Suprapubic skin (tissue), 4 donors: ENCODE results near the gene EPS8L1. TPM values are rescaled to one million over a fixed set of nuclear protein-coding genes. Genes with fewer than 3 reads are reported as not detected.

Experiments
- DNase-seq, 2 donors: peaks; one replicate each; pipeline ENCODE4 v3.0.0-alpha.2; 2019; ENCODE audit warnings: low spot score in 2 of 2
- H3K27ac ChIP-seq: fragments of 200-600 bp; sonication (generic); one replicate; pipeline ENCODE4 v1.5.1; 2019
- H3K27me3 ChIP-seq: fragments of 200-600 bp; sonication (generic); one replicate; pipeline ENCODE4 v1.5.1; 2019
- H3K36me3 ChIP-seq: fragments of 200-600 bp; sonication (generic); one replicate; pipeline ENCODE4 v1.5.1; 2019
- H3K4me1 ChIP-seq: fragments of 200-600 bp; sonication (generic); one replicate; pipeline ENCODE4 v1.5.1; 2019
- H3K4me3 ChIP-seq: fragments of 200-600 bp; sonication (generic); one replicate; pipeline ENCODE4 v1.5.1; 2019; ENCODE audit warnings: mild to moderate bottlenecking
- H3K9me3 ChIP-seq: fragments of 200-600 bp; sonication (generic); one replicate; pipeline ENCODE4 v1.5.1; 2019
- EP300 ChIP-seq: sonication (generic); formaldehyde crosslinking; IDR thresholded peaks from one replicate; pipeline ENCODE4 v1.6.1; 2017; ENCODE audit warnings: antibody characterized with exemption
- POLR2A ChIP-seq, 2 donors: fragments of 450-650 bp; IDR thresholded peaks; one replicate each; pipeline ENCODE4 v1.6.1; 2017; ENCODE audit warnings: antibody characterized with exemption in 2 of 2, mild to moderate bottlenecking in 2 of 2, moderate library complexity in 2 of 2
- POLR2AphosphoS5 ChIP-seq, 3 donors: sonication (generic); formaldehyde crosslinking; IDR thresholded peaks; one replicate each; pipeline ENCODE4 v1.6.1; 2017; ENCODE audit warnings: antibody characterized with exemption in 3 of 3
- WGBS: methylation state at CpG from one replicate; pipeline ENCODE4 v1.1.5; 2018; 5-methylcytosine and 5-hydroxymethylcytosine counted together
- total RNA-seq, 4 donors: library from RNA; depleted of rRNA; stranded (reverse); fragments of >200 nt; gene quantifications; one replicate each; pipeline ENCODE4 v1.1.0, GENCODE V29; 2016
- TF ChIP-seq, protein P1 (sequence below), 2 donors: fragments of 200-600 bp in 1 of 2; fragments of 450-650 bp in 1 of 2; sonication (generic) in 1 of 2; IDR thresholded peaks; one replicate each; pipeline ENCODE4 v1.5.1; 2016 to 2019; ENCODE audit warnings: antibody characterized with exemption in 2 of 2, mild to moderate bottlenecking in 1 of 2, moderate library complexity in 1 of 2

Gene EPS8L1
- total RNA-seq, 4 donors from 2014 or later, result 243 to 384 (median 304) TPM

DNA sequence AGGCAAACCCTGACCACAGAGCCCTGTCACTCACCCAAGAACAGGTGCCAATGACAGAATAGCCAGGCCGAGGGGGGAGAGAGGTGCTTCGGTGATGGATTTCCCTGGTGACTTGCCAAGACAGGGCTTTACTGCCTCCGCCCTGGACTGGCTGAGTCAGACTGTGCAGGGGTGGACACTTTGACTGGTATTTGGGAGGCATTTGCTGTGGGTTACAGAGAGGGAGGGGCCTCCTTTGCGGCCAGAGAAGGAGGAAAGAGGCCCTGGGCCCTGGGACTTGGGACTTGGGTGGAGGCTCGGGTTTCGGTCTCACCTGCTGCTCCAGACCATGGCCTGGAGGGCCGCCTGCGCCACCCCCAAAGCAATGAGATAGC, 4.6 kb upstream of the EPS8L1 start:
- TF ChIP-seq POLR2AphosphoS5 (IDR thresholded peaks at IDR 0.05) (no peak), EP300 (no peak)
- TF ChIP-seq, protein P1, sequence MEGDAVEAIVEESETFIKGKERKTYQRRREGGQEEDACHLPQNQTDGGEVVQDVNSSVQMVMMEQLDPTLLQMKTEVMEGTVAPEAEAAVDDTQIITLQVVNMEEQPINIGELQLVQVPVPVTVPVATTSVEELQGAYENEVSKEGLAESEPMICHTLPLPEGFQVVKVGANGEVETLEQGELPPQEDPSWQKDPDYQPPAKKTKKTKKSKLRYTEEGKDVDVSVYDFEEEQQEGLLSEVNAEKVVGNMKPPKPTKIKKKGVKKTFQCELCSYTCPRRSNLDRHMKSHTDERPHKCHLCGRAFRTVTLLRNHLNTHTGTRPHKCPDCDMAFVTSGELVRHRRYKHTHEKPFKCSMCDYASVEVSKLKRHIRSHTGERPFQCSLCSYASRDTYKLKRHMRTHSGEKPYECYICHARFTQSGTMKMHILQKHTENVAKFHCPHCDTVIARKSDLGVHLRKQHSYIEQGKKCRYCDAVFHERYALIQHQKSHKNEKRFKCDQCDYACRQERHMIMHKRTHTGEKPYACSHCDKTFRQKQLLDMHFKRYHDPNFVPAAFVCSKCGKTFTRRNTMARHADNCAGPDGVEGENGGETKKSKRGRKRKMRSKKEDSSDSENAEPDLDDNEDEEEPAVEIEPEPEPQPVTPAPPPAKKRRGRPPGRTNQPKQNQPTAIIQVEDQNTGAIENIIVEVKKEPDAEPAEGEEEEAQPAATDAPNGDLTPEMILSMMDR (IDR thresholded peaks at IDR 0.05), result no peak
- Histone ChIP-seq H3K27ac (no peak overlapping the region), H3K4me1 (peaks cover 14% of the 10 kb centered on the region), H3K27me3 (peaks cover 47% of the 10 kb centered on the region), H3K9me3 (no peaks in the 10 kb centered on the region), H3K36me3 (no peaks in the 10 kb centered on the region), H3K4me3 (no peak overlapping the region)
- 39% methylated on average over 3 of the region's 8 CpGs for WGBS
- DNase-seq, result no peak

DNA sequence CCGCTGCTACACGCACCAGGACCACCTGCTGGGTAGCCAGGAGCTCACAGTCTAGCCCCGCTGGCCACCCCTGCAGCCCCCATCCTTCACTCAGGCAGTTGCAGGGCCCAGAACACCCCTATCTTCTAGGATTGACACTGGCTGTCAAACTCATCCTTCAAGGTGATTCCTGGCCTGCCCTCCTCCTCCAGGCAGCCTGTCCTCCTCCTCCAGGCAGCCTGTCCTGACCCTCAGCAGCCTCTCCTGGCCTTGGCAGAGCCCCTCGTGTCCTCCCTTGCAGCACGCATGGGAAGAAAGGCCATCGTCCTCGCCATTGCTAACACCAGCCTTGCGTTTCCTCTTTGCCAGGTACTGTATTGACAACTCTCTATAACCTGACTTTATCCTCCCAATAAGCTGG, 3.8 kb upstream of the EPS8L1 start:
- peaks cover 14% of the 10 kb centered on the region for H3K4me1 ChIP-seq
- WGBS, result 69% methylated on average over 8 of the region's 8 CpGs

DNA sequence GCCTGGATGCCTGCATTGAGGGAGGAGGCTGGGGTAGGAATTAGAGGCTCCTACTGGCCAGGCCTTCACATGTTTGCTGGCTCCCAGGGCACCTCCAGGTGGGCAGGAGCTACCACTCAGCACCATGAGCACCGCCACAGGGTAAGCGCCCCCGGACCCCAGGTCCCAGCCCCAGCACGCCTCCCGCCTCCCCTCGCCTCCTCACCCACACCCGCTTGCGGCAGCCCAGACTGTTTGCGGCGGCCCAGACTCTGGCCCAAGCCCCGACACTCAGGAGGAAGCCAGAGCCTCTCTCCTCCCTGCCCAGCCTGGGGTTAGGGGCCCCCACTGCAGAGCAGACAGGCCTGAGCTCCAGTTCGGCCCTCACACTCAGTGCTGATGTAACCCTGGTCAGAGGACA, 652 bp downstream of the EPS8L1 start:
- Histone ChIP-seq H3K4me1 (peaks cover 14% of the 10 kb centered on the region), H3K4me3 (no peak overlapping the region), H3K27ac (no peak overlapping the region), H3K36me3 (no peaks in the 10 kb centered on the region), H3K9me3 (no peaks in the 10 kb centered on the region), H3K27me3 (peaks cover 52% of the 10 kb centered on the region)
- TF ChIP-seq, protein P1 (IDR thresholded peaks at IDR 0.05), result no peak
- no peak for TF ChIP-seq EP300
- TF ChIP-seq POLR2A (IDR thresholded peaks at IDR 0.05), result no peak
- TF ChIP-seq POLR2AphosphoS5 (IDR thresholded peaks at IDR 0.05), result no peak
- no peak for DNase-seq
- WGBS, result 71% methylated on average over 1 of the region's 12 CpGs

More for the DNA sequence above, 3.8 kb upstream of the EPS8L1 start:
- no peaks in the 10 kb centered on the region for H3K36me3 ChIP-seq
- TF ChIP-seq POLR2AphosphoS5 (IDR thresholded peaks at IDR 0.05) (no peak), POLR2A (IDR thresholded peaks at IDR 0.05) (no peak), EP300 (no peak)
- TF ChIP-seq, protein P1 (IDR thresholded peaks at IDR 0.05), result no peak
- H3K4me3 ChIP-seq, result no peak overlapping the region
- no peaks in the 10 kb centered on the region for H3K9me3 ChIP-seq
- DNase-seq, result no peak
- no peak overlapping the region for H3K27ac ChIP-seq
- H3K27me3 ChIP-seq, result peaks cover 50% of the 10 kb centered on the region

DNA sequence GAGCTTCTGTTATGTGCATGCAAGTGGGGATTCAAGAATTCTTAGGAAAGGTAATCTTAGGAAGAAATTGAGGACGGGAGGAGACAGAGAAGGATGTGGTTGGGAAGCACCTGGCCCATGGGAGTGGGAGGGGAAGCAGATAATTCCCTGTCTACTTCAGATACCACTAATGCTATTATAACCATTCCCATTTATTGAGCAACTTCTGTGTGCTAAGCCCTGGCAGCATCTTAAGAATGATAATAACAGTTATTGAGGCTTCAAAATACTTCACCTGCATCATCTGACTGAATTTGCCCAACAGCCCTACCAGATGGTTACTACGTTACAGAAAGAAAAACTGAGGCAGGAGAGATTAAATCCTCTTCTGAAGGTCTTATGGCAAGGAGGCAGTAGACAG, 1.4 kb downstream of the EPS8L1 start:
- H3K4me3 ChIP-seq, result no peak overlapping the region
- peaks cover 52% of the 10 kb centered on the region for H3K27me3 ChIP-seq
- TF ChIP-seq POLR2AphosphoS5 (IDR thresholded peaks at IDR 0.05), result no peak
- TF ChIP-seq EP300, result no peak
- TF ChIP-seq, protein P1 (IDR thresholded peaks at IDR 0.05), result no peak
- TF ChIP-seq POLR2A (IDR thresholded peaks at IDR 0.05), result no peak
- H3K36me3 ChIP-seq, result no peaks in the 10 kb centered on the region
- H3K4me1 ChIP-seq, result peaks cover 22% of the 10 kb centered on the region
- WGBS, result 67% methylated on average over 2 of the region's 2 CpGs
- no peak overlapping the region for H3K27ac ChIP-seq
- no peaks in the 10 kb centered on the region for H3K9me3 ChIP-seq
- no peak for DNase-seq

DNA sequence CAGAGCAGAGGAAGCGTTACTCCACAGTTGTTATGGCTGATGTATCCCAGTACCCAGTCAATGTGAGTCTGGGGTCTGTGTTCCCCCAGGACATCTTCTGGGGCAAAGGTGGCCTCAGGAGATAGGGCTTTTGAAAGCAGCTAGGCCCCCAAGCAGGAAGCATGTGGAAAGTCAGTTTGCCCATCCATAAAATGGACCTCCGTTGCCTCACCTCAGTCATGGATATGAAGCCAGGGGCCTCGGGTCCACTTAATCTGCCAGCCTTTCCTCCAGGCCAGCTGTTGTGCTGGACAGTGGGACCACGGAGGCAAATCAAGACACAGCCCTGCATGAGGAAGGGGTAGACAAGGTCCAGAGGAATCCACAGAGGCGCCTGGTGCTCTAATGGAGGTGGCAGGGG, 3.3 kb downstream of the EPS8L1 start:
- H3K27ac ChIP-seq, result no peak overlapping the region
- peaks cover 28% of the 10 kb centered on the region for H3K4me1 ChIP-seq
- no peak overlapping the region for H3K4me3 ChIP-seq
- WGBS, result 87% methylated on average over 5 of the region's 5 CpGs
- H3K9me3 ChIP-seq, result no peaks in the 10 kb centered on the region
- TF ChIP-seq EP300 (no peak), POLR2A (IDR thresholded peaks at IDR 0.05) (no peak), POLR2AphosphoS5 (IDR thresholded peaks at IDR 0.05) (no peak)
- TF ChIP-seq, protein P1 (IDR thresholded peaks at IDR 0.05), result no peak
- peaks cover 69% of the 10 kb centered on the region for H3K27me3 ChIP-seq
- no peaks in the 10 kb centered on the region for H3K36me3 ChIP-seq
- DNase-seq, result no peak
